GM12875 (cell line): ENCODE results near the gene SLC4A7.

ENCODE experiments used
- H3K4me3 ChIP-seq: one replicate; pipeline ENCODE4 v1.5.1; 2011; ENCODE audit warnings: low read depth, low read length, control low read depth
- TF ChIP-seq, protein P1 (sequence below): IDR thresholded peaks from 2 replicates; pipeline ENCODE4 v1.5.1; 2011; ENCODE audit warnings: low read depth, mild to moderate bottlenecking, control low read depth, inconsistent platforms, low read length, moderate library complexity, borderline replicate concordance; ENCODE audit not compliant: insufficient read depth

Gene SLC4A7

DNA sequence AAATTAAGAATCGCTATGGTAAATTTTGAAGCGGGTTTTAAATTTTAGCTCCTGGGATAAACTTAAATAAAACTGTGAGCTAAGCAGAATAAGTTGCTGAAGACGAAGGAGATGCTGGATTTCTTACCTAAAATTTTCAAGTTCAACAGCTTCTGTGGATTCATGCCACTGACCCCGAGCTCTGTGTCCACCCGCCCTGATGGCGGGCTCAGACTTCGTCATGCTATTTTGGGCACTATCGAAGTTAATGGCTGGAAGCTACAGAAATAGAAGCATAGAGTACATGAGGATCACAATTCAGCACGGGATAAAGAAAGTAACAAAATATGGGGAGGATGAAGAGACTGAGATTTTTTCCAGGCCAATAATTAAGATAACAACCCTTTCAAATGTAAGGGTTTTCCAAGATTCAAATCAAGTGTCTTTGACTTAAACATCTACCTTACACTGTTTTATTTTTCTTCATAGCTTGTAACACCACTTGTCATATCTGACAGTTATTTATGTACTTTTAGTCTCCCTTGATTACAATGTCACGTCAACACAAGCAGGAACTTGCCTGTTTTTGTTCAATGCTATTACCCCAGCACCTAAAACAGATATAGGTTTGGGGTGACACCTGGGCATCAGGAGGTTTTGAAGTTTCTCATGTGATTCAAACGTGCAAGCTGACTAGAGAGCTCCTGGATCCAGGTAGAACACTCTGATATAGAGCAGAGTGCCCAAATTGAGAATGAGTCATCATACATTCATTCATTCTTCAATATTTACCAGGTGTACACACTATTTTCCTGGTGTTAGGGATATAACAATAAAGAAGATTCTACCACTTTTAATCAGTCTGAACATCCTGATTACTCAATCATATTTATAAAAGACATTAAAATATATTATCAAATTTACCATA lies 138.0 kb downstream of the SLC4A7 start:
- no peak overlapping the region for H3K4me3 ChIP-seq
- TF ChIP-seq, protein P1, sequence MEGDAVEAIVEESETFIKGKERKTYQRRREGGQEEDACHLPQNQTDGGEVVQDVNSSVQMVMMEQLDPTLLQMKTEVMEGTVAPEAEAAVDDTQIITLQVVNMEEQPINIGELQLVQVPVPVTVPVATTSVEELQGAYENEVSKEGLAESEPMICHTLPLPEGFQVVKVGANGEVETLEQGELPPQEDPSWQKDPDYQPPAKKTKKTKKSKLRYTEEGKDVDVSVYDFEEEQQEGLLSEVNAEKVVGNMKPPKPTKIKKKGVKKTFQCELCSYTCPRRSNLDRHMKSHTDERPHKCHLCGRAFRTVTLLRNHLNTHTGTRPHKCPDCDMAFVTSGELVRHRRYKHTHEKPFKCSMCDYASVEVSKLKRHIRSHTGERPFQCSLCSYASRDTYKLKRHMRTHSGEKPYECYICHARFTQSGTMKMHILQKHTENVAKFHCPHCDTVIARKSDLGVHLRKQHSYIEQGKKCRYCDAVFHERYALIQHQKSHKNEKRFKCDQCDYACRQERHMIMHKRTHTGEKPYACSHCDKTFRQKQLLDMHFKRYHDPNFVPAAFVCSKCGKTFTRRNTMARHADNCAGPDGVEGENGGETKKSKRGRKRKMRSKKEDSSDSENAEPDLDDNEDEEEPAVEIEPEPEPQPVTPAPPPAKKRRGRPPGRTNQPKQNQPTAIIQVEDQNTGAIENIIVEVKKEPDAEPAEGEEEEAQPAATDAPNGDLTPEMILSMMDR, result no peak

DNA sequence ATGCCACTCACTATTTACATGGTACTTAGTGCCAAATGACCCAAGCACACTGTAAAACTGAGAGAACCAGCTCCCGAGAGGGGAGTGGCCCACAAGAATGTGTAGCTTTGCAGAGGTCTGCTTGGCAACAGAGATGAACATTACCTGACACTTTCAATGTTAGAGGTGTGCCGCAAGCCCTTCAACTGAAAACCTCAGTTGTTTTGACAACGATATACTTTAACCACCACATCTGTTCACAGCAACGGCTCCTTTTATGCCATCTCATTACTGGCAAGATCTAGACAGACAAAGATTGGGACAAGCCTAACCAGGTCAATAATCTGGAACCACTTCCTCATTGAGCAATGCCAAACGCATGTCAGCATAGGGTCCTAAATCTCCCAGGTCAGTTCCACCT lies 138.7 kb downstream of the SLC4A7 start:
- no peak overlapping the region for H3K4me3 ChIP-seq
- TF ChIP-seq, protein P1, result no peak

DNA sequence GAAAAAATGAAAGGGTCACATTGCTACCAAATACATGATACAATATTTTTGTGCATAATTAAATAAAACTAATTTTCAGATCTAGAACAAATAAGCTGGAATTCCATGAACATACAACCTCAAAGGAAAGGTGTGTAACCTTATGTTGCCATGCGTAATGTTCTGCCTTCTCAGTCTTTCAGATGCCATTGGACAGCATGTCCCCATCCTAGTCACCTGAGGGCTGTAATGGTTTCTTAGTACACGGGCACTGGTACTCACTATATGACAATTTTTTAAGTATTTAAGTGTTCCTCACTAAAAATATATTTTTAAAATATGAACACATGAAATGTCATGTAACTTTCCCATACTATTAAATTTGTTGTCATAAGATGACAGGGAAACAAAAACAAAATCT lies 139.1 kb downstream of the SLC4A7 start:
- TF ChIP-seq, protein P1, result no peak
- no peak overlapping the region for H3K4me3 ChIP-seq

DNA sequence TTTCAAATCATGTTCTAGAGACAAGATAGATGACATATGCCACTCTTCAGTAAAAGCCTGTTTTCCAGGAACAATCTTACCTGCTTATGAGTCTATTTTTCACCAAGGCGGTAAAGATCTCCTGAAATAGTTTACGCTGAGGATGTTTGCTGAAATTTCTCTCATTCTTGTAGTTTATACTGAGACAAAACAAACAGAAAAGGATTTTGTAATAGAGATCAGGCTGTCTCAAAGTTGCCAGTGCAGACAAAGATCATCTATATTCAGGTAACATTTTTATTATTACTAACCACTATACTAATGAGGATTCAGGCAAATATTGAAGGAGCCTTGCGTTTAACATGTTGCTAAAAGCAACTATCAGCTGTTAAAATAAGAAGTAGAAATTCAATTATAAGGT lies 140.0 kb downstream of the SLC4A7 start:
- H3K4me3 ChIP-seq, result no peak overlapping the region
- TF ChIP-seq, protein P1, result no peak

DNA sequence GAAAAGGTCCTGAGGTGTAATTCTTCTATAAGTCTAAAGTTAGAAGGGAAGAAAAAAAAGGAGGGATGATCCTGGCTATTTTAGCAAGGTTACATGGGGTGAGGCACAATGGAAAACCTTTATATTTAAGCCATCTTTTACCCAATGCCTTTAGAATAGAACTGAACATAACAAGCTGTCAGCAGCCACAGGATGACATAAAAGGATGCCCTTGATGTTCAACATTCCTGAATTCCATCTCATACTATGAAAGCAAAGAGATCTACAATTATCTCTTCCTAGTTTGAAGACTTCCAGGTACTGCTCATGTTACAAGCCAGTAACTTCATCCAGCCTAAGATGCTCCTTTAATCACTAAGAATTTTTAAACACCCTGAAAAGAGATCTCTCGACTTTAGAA lies 141.9 kb downstream of the SLC4A7 start:
- TF ChIP-seq, protein P1, result no peak
- H3K4me3 ChIP-seq, result no peak overlapping the region

DNA sequence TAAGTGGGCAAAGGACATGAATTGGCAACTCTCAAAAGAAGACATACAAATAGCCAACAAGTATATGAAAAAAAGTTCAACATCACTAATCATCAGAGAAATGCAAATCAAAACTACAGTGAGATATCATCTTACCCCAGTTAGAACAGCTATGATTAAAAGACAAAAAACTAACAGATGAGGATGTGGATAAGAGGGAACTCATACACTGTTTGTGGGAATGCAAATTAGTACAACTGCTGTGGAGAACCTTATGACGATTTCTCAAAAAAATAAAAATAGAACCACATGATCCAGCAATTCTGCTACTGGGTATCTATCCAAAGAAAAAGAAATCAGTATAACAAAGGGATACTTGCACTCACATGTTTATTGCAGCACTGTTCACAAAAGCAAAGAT lies 143.7 kb downstream of the SLC4A7 start:
- TF ChIP-seq, protein P1, result no peak
- H3K4me3 ChIP-seq, result no peak overlapping the region

DNA sequence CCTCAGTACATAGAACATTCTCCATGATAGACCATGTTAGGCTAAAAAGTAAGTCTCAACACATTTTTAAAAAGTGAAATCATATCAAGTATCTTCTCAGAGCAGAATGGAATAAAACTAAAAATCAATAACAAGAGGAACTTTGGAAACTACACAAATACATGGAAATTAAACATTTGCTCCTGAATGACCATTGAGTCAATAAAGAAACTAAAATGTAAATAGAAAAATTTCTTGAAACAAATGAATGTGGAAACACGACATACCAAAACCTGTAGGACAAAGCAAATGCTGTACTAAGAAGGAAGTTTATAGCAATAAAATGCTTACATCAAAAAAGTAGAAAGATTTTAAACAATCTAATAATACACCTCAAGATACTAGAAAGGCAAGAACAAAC lies 148.6 kb downstream of the SLC4A7 start:
- no peak overlapping the region for H3K4me3 ChIP-seq
- TF ChIP-seq, protein P1, result no peak
